ENCODE data around the gene KCNJ4. TPM values are rescaled to one million over a fixed set of nuclear protein-coding genes. Genes with fewer than 3 reads are reported as not detected.
"Not testable (repeated sequence)": the region's sequence is repeated elsewhere in the genome, so short reads cannot be mapped to it uniquely, and the experiment has no call there.

The KCNJ4 gene
- total RNA-seq, 1 donor from 2014 or later, result 0.43 TPM

DNA sequence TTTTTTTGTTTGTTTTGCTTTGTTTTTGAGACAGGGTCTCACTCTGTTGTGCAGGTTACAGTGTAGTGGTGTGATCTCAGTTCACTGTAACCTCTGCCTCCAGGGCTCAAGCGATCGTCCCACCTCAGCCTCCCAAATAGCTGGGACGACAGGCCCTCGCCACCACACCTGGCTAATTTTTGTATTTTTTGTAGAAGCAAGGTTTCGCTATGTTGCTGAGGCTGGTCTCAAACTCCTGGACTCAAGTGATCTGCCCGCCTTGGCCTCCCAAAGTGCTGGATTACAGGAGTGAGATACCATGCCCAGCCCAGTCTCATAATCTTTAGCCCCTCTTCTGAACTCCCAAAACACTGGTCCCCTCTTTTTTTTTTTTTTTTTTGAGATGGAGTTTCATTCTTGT is 50.6 kb downstream of the KCNJ4 start:
- Mint-ChIP-seq H3K4me1 (ENCODE audit: unreplicated experiment) (peaks cover 7% of the 10 kb centered on the region), H3K36me3 (ENCODE audit: unreplicated experiment) (no peaks in the 10 kb centered on the region), H3K27me3 (ENCODE audit: unreplicated experiment) (peaks cover 30% of the 10 kb centered on the region), H3K27ac (ENCODE audit: unreplicated experiment) (no peak overlapping the region), H3K9me3 (ENCODE audit: unreplicated experiment) (no peaks in the 10 kb centered on the region), H3K4me3 (ENCODE audit: unreplicated experiment) (no peak overlapping the region)
- no peak for DNase-seq (ENCODE audit: extremely low spot score, unreplicated experiment)
- TF ChIP-seq, protein P1, sequence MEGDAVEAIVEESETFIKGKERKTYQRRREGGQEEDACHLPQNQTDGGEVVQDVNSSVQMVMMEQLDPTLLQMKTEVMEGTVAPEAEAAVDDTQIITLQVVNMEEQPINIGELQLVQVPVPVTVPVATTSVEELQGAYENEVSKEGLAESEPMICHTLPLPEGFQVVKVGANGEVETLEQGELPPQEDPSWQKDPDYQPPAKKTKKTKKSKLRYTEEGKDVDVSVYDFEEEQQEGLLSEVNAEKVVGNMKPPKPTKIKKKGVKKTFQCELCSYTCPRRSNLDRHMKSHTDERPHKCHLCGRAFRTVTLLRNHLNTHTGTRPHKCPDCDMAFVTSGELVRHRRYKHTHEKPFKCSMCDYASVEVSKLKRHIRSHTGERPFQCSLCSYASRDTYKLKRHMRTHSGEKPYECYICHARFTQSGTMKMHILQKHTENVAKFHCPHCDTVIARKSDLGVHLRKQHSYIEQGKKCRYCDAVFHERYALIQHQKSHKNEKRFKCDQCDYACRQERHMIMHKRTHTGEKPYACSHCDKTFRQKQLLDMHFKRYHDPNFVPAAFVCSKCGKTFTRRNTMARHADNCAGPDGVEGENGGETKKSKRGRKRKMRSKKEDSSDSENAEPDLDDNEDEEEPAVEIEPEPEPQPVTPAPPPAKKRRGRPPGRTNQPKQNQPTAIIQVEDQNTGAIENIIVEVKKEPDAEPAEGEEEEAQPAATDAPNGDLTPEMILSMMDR (IDR thresholded peaks at IDR 0.05), result no peak

DNA sequence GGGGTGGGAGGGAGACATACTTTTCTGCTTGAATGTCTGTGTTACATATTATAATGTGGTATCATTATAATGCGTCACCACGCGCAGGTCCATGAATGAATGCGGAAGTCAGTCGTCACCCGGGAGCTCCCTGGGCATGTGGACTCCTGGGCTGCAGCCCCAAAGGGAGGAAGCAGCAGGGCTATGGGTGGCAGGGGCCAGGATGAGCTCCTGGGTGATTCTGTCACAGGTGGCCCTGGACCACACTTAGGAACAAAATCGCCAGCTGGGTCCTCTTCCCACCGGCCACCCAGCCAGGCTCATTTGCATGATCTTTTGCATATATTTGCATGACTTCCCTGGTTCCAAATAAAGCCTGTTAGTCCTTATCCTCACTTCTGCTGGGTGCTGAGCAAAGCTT is 51.2 kb downstream of the KCNJ4 start:
- no peaks in the 10 kb centered on the region for H3K36me3 Mint-ChIP-seq (ENCODE audit: unreplicated experiment)
- peaks cover 7% of the 10 kb centered on the region for H3K4me1 Mint-ChIP-seq (ENCODE audit: unreplicated experiment)
- TF ChIP-seq, protein P1 (IDR thresholded peaks at IDR 0.05), result no peak
- no peak overlapping the region for H3K27ac Mint-ChIP-seq (ENCODE audit: unreplicated experiment)
- H3K4me3 Mint-ChIP-seq (ENCODE audit: unreplicated experiment), result no peak overlapping the region
- no peak for DNase-seq (ENCODE audit: extremely low spot score, unreplicated experiment)
- peaks cover 30% of the 10 kb centered on the region for H3K27me3 Mint-ChIP-seq (ENCODE audit: unreplicated experiment)
- no peaks in the 10 kb centered on the region for H3K9me3 Mint-ChIP-seq (ENCODE audit: unreplicated experiment)

DNA sequence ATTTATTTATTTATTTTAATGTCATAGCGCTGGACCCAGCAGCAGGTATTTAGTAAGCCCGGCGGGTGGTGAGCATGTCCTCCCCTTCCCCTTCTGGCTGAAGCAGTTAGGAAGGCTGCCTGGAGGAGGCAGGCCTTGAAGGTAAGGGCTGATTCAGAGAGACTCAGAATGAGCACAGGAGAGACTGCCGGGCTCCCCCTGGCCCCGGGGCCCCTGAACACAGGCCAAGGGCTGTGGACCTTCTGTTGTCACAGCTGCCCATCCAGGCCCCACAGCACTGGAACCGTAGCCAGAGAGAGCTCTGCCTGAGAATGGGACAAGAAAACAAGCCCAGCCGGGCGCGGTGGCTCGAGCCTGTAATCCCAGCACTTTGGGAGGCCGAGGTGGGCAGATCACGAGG is 52.8 kb downstream of the KCNJ4 start:
- H3K36me3 Mint-ChIP-seq (ENCODE audit: unreplicated experiment), result no peaks in the 10 kb centered on the region
- DNase-seq (ENCODE audit: extremely low spot score, unreplicated experiment), result no peak
- no peaks in the 10 kb centered on the region for H3K9me3 Mint-ChIP-seq (ENCODE audit: unreplicated experiment)
- H3K4me3 Mint-ChIP-seq (ENCODE audit: unreplicated experiment), result no peak overlapping the region
- TF ChIP-seq, protein P1 (IDR thresholded peaks at IDR 0.05), result no peak
- H3K4me1 Mint-ChIP-seq (ENCODE audit: unreplicated experiment), result peaks cover 9% of the 10 kb centered on the region
- peaks cover 29% of the 10 kb centered on the region for H3K27me3 Mint-ChIP-seq (ENCODE audit: unreplicated experiment)
- H3K27ac Mint-ChIP-seq (ENCODE audit: unreplicated experiment), result no peak overlapping the region

DNA sequence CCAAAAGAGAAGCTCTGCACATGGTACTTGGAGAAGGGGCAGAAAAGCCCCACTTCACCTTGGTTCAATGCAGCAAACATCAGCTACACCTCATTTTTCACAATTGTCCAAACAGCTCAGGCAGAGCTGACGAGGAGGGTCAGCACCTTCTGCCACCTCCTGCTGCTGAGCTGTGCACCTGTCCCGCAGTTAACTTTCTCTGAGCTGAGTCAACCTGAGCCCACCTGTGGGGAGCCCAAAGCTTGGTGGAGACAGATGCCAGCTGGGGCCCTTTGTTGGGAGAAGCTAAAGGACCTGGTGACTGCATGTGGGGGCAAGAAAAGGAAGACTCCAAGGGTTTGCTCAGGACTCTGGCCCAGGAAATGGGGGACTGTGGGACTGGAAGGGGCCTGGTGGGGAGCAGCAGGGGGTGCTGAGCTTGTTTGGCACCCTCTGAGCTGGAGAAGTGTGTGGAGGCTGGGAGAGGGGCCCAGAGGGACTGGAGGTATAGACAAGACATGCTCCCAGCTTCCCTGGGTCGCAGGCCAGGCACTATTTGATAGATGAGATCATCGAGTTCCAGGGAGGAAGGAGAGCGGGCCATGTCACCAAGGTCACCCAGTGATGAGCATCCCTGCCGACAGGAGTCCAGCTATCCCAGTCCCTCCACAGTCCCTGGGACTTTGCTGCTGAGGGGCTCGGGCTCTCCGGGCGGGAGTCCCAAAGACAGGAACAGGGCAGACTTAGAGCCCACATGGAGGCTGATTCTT is 53.5 kb downstream of the KCNJ4 start:
- Mint-ChIP-seq H3K4me1 (ENCODE audit: unreplicated experiment) (peaks cover 15% of the 10 kb centered on the region), H3K27me3 (ENCODE audit: unreplicated experiment) (peaks cover 27% of the 10 kb centered on the region), H3K4me3 (ENCODE audit: unreplicated experiment) (no peak overlapping the region), H3K27ac (ENCODE audit: unreplicated experiment) (no peak overlapping the region), H3K9me3 (ENCODE audit: unreplicated experiment) (no peaks in the 10 kb centered on the region), H3K36me3 (ENCODE audit: unreplicated experiment) (no peaks in the 10 kb centered on the region)
- DNase-seq (ENCODE audit: extremely low spot score, unreplicated experiment), result no peak
- TF ChIP-seq, protein P1 (IDR thresholded peaks at IDR 0.05), result no peak

DNA sequence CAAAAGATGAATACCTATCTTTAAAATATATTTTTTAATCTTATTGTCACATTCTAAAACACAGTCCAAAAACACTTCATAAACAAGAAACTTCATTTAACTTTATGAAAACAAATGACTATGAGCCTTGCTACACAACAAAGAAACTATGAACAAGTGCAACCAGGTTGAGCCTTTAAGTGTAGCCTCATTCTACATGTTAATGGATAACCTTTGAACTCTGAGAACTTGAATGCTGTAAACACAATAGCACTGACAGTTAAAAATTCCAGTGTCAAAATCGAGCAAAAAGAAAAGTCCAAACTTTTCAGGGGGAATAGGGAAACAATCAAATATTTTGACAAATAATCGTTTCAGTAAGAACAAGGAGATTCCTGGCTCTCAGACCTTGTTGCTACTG is 54.7 kb downstream of the KCNJ4 start:
- DNase-seq (ENCODE audit: extremely low spot score, unreplicated experiment); H3K4me3 Mint-ChIP-seq (ENCODE audit: unreplicated experiment); H3K27ac Mint-ChIP-seq (ENCODE audit: unreplicated experiment); H3K36me3 Mint-ChIP-seq (ENCODE audit: unreplicated experiment); H3K9me3 Mint-ChIP-seq (ENCODE audit: unreplicated experiment): not testable (repeated sequence)
- Mint-ChIP-seq H3K27me3 (ENCODE audit: unreplicated experiment) (peaks cover 27% of the 10 kb centered on the region), H3K4me1 (ENCODE audit: unreplicated experiment) (peaks cover 28% of the 10 kb centered on the region)

Data from osteocyte (in vitro differentiated cells).